Subcutaneous adipose tissue (tissue), 4 donors: Measurements from ENCODE around the gene RUSC2. TPM values are rescaled to one million over a fixed set of nuclear protein-coding genes. Genes with fewer than 3 reads are reported as not detected.

ENCODE experiments used
- total RNA-seq, 4 donors: library from RNA; depleted of rRNA; stranded (reverse); fragments of >200 nt; gene quantifications; one replicate each; pipeline ENCODE4 v1.1.0, GENCODE V29; 2016
- TF ChIP-seq, protein P1 (sequence below): fragments of 450-650 bp; IDR thresholded peaks from one replicate; pipeline ENCODE4 v1.5.1; 2016; ENCODE audit warnings: low read depth, mild to moderate bottlenecking, control low read depth, antibody characterized with exemption, moderate library complexity

The RUSC2 gene, protein sequence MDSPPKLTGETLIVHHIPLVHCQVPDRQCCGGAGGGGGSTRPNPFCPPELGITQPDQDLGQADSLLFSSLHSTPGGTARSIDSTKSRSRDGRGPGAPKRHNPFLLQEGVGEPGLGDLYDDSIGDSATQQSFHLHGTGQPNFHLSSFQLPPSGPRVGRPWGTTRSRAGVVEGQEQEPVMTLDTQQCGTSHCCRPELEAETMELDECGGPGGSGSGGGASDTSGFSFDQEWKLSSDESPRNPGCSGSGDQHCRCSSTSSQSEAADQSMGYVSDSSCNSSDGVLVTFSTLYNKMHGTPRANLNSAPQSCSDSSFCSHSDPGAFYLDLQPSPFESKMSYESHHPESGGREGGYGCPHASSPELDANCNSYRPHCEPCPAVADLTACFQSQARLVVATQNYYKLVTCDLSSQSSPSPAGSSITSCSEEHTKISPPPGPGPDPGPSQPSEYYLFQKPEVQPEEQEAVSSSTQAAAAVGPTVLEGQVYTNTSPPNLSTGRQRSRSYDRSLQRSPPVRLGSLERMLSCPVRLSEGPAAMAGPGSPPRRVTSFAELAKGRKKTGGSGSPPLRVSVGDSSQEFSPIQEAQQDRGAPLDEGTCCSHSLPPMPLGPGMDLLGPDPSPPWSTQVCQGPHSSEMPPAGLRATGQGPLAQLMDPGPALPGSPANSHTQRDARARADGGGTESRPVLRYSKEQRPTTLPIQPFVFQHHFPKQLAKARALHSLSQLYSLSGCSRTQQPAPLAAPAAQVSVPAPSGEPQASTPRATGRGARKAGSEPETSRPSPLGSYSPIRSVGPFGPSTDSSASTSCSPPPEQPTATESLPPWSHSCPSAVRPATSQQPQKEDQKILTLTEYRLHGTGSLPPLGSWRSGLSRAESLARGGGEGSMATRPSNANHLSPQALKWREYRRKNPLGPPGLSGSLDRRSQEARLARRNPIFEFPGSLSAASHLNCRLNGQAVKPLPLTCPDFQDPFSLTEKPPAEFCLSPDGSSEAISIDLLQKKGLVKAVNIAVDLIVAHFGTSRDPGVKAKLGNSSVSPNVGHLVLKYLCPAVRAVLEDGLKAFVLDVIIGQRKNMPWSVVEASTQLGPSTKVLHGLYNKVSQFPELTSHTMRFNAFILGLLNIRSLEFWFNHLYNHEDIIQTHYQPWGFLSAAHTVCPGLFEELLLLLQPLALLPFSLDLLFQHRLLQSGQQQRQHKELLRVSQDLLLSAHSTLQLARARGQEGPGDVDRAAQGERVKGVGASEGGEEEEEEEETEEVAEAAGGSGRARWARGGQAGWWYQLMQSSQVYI (N-terminal part only)
- total RNA-seq = 10 to 100 TPM; 11.6 to 24.7 (median 13.3) TPM

DNA sequence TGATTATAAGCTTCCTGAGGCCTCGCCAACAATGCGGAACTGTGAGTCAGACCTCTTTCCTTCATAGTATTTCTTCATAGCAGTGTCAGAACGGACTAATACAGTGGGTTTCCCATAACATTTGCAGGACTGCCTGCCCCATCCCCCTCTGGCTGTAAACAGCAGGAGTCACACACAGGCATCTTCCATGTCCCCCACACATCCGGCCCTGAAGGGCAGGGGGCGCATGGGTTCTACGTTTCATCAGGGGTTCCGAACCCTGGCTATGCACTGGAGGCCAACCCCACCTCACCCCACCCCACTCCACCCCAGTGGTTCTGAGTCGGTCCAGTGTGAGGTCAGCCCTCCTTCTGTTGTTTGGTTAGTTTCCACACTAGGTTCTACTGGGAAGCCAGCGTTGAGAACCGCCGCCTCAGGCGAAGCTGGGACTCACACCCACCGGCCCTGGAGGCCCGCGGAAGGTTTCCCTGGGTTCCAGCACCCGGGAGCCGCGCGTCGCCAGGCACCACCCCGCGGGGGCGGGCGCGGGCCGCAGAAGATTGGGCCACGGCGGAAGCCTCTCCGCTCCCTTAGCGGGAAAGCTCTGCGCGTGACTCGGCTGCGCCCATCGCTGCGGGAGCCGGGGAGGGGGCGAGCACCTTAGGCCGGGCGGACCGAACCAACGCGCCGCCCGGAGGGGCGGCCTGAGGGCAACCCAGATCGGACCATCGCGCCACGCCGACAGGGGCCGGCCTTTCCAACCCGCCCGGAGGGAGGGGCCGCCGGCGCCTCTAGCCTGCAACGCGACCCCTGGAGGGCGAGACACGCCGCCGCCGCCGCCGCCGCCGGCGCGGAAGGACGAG is at the start of gene RUSC2:
Gene RUSC2 (plus strand): TSS at position 799 of the 842 bp plus-strand sequence. CDS start 56,411 bp downstream, outside the sequence.
- TF ChIP-seq, protein P1, sequence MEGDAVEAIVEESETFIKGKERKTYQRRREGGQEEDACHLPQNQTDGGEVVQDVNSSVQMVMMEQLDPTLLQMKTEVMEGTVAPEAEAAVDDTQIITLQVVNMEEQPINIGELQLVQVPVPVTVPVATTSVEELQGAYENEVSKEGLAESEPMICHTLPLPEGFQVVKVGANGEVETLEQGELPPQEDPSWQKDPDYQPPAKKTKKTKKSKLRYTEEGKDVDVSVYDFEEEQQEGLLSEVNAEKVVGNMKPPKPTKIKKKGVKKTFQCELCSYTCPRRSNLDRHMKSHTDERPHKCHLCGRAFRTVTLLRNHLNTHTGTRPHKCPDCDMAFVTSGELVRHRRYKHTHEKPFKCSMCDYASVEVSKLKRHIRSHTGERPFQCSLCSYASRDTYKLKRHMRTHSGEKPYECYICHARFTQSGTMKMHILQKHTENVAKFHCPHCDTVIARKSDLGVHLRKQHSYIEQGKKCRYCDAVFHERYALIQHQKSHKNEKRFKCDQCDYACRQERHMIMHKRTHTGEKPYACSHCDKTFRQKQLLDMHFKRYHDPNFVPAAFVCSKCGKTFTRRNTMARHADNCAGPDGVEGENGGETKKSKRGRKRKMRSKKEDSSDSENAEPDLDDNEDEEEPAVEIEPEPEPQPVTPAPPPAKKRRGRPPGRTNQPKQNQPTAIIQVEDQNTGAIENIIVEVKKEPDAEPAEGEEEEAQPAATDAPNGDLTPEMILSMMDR = no peak

DNA sequence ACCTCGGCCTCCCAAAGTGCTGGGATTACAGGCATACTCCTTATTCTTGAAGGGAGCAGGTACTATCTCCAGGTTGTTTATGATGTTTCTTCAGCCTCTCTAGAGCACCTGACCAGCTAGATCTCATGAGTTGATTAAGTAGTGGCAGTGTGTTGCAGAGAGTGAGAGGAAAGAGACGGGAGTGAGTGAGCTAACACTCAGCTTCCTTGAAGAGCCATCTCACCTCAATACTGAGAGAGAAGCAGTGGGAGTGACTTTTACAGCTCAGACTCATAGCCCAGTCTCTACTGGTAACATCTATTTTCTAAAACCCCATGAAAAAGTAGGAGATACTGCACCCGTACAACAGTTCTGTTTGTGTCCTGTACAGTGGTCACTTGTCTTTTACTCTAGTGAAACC is 43.9 kb upstream of the RUSC2 start:
- TF ChIP-seq, protein P1 = no peak

DNA sequence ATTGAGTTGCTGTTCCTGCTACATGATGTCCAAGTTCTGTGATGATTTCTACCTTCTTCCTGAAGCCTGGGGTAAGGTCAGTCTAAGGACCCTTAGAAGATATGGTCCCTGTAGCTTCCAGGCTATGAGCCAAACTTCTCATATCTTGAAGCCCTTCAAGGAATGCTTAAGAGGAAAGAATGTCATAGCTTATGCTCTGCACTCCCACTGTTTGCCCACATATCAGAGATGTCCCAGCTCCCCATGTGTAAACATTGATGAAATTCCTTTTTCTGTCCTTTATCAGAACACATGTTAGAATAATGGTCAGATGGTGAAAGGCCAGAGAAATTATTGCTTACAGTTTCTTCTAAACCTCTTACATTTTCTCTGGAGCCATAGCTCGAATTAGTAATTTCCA is 41.4 kb upstream of the RUSC2 start:
- TF ChIP-seq, protein P1 = no peak

DNA sequence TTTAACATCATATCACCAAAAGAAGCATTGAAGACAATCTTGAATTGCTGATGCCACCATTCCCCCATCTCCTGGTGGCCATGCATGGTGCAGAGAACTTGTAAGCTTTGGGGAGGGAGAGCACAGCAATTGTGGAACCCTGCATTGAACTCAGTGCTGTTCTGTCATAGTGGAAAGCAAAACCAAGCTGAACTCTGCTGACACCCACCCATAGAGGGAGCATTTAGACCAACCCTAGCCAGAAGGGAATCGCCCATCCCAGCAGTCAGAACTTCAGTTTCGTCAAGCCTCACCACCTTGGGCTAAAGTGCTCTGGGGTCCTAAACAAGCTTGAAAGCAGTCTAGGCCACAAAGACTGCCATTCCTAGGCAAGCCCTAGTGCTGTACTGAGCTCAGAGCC is 37.4 kb upstream of the RUSC2 start:
- TF ChIP-seq, protein P1 = no peak

DNA sequence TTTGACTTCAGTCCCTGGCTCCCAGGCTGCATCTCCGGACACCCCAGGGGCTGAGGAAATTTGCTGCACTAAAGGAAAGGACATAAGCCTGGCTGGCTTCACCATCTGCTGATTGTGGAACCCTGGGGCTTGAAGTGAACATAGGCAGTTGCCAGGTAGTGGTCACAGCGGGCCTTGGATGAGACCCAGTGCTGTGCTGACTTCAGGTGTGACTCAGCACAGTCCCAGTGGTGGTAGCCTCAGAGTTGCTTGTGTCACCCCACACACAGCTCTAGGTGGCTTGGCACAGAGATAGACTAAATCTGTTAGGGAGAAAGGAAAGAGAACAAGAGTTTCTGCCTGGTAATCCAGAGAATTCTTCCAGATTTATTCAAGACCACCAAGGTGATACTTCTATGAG is 36.1 kb upstream of the RUSC2 start:
- TF ChIP-seq, protein P1 = no peak

DNA sequence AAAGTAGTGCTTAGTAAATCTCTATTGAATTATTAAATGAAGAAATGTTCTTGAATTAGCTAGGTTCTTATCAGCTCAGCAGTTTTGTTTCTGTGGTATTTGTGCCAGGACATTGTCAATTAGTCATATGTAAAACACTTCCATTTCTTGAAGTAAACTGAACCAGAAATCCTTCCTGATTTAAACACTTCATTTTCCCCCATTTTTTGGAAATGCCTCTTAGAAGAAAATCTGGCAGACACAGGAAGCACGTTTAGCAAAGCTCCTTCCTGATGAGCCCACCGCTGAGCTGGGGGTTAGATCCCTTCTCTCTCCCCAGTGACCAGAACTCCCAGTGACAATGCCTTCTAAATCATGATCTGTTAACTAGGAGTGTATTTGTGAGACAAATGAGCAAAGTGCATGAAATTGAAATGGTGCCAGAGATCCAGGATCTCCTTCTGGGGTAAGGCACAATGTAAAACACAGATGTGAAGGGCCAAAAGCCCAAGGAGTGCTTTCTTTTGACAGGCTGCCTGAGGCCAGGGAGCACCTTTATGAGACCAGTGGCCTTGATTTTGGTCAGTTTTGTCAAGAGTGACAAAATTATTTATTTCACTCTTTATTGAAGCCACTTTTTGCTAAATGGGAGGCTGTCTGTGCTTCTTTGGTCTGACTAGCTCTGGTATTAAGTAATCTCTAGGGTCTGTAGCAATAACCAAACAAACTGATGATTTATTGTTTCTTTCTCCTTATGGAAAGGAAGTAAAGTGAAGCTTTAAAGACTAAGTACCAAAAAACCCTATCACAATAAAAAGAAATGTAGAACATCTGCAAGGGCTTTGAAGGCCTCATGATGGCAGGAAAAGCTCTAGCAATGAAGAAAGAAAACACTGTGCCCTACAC is 25.5 kb upstream of the RUSC2 start:
- TF ChIP-seq, protein P1 = no peak
